Measurements from ENCODE around the gene CHRM4. TPM values are rescaled to one million over a fixed set of nuclear protein-coding genes. Genes with fewer than 3 reads are reported as not detected.

The CHRM4 gene
- total RNA-seq, 1 experiment from 2014 or later: 0.27 TPM

- TF ChIP-seq CTCF (IDR thresholded peaks at IDR 0.05; ENCODE audit: insufficient read depth in 1 of 2, low read depth in 1 of 2, low read length in 1 of 2, severe bottlenecking in 1 of 2, unreplicated experiment in 1 of 2): no peak
- peaks cover 19% of the 10 kb centered on the region for H3K4me1 Mint-ChIP-seq (ENCODE audit: low read depth, unreplicated experiment)
- Histone ChIP-seq H3K4me3 (ENCODE audit: low read depth, low read length) (peak overlapping the region; percentile 37), H3K36me3 (ENCODE audit: control insufficient read depth, insufficient read depth, low read length) (no peaks in the 10 kb centered on the region), H3K9me3 (no peaks in the 10 kb centered on the region), H3K4me1 (peaks cover 14% of the 10 kb centered on the region), H3K27me3 (replicated peaks; ENCODE audit: control insufficient read depth, insufficient read depth, low read length) (peaks cover 6% of the 10 kb centered on the region)
- H3K27me3 Mint-ChIP-seq (ENCODE audit: insufficient read depth, unreplicated experiment): peaks cover 12% of the 10 kb centered on the region
- ChIA-PET CTCF (interaction anchor here (0.6 to 1.0 kb wide), 6 partner anchors 19 to 330 kb away, joined by 3 to 8 read pairs (median 4); no protein-coding TSS in a partner anchor), POLR2A (interaction anchor here (0.8 kb wide), 1 partner anchor 146 kb away, joined by 3 read pairs; no protein-coding TSS in a partner anchor)
- H3K4me3 Mint-ChIP-seq (ENCODE audit: unreplicated experiment): peak overlapping the region; percentile 76
- DNase-seq: no peak
- intact Hi-C loops (cut with micrococcal nuclease; ENCODE audit: unreplicated experiment): loop anchor here (1.0 to 2.0 kb wide), 3 partner anchors 8 to 149 kb away; partner anchors contain the start of gene MDK
- H3K36me3 Mint-ChIP-seq (ENCODE audit: insufficient read depth, unreplicated experiment): peaks cover 31% of the 10 kb centered on the region
- H3K9me3 Mint-ChIP-seq (ENCODE audit: unreplicated experiment): no peaks in the 10 kb centered on the region
- BruUV-seq (replicated peaks): no TSS peak
- no peak overlapping the region for H3K27ac Mint-ChIP-seq (ENCODE audit: unreplicated experiment)
These were observed 2.7 kb downstream of the CHRM4 start for GRCh38 chr11:46388619-46389449.

DNA sequence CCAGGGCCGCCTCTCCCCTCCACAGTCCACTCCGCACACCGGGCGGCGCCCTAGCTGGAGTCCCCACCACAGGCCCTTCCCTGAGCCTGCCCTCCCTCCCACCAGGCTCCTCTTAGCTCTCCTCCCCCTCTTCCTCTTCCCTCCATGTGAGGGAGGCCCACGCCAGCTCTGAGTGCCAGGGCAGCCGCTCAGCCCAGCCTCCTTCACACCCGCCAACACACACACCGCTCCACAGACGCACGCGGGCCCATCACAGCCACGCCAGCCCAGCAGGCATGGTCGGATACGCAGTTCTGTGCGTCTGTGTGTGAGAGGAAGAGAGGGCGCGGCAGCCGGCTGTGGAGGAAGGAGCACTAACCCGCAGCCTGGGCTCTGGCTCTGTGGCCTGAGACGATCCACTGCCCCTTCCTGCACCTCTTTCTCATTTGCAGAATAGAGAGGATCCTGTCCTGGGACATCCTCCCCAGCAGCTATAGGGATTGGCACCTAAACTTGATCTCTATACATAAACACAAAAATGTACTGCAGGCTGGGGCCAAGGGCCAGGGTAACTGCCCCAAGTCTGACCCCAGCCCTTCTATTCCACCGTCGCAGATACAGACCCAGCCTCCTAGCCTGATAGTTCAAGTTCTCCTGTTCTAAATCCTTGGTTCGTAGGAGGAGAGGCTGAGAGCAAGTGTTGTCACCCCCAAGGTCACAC lies 3.5 kb downstream of the CHRM4 start:
- Histone ChIP-seq H3K27me3 (replicated peaks; ENCODE audit: control insufficient read depth, insufficient read depth, low read length) (peaks cover 6% of the 10 kb centered on the region), H3K4me1 (peaks cover 19% of the 10 kb centered on the region), H3K9me3 (no peaks in the 10 kb centered on the region), H3K36me3 (ENCODE audit: control insufficient read depth, insufficient read depth, low read length) (no peaks in the 10 kb centered on the region), H3K4me3 (ENCODE audit: low read depth, low read length) (no peak overlapping the region)
- ChIA-PET CTCF (interaction anchor here (0.7 to 1.0 kb wide), 4 partner anchors 19 to 149 kb away, joined by 3 to 4 read pairs (median 4); no protein-coding TSS in a partner anchor), POLR2A (interaction anchor here (0.8 kb wide), 1 partner anchor 145 kb away, joined by 3 read pairs; no protein-coding TSS in a partner anchor)
- TF ChIP-seq CTCF (IDR thresholded peaks at IDR 0.05; ENCODE audit: insufficient read depth in 1 of 2, low read depth in 1 of 2, low read length in 1 of 2, severe bottlenecking in 1 of 2, unreplicated experiment in 1 of 2): no peak
- no peak overlapping the region for H3K4me3 Mint-ChIP-seq (ENCODE audit: unreplicated experiment)
- intact Hi-C loops (cut with micrococcal nuclease; ENCODE audit: unreplicated experiment): loop anchor here (2.0 kb wide), 1 partner anchor 141 kb away; no protein-coding TSS in a partner anchor
- BruUV-seq (replicated peaks): no TSS peak
- H3K4me1 Mint-ChIP-seq (ENCODE audit: low read depth, unreplicated experiment): peaks cover 15% of the 10 kb centered on the region
- peaks cover 34% of the 10 kb centered on the region for H3K36me3 Mint-ChIP-seq (ENCODE audit: insufficient read depth, unreplicated experiment)
- H3K9me3 Mint-ChIP-seq (ENCODE audit: unreplicated experiment): no peaks in the 10 kb centered on the region
- peaks cover 12% of the 10 kb centered on the region for H3K27me3 Mint-ChIP-seq (ENCODE audit: insufficient read depth, unreplicated experiment)
- H3K27ac Mint-ChIP-seq (ENCODE audit: unreplicated experiment): no peak overlapping the region
- no peak for DNase-seq

GRCh38 chr11:46387456-46387855 lies 4.1 kb downstream of the CHRM4 start:
- peaks cover 6% of the 10 kb centered on the region for H3K27me3 ChIP-seq (replicated peaks; ENCODE audit: control insufficient read depth, insufficient read depth, low read length)
- no peak for DNase-seq
- no peaks in the 10 kb centered on the region for H3K36me3 ChIP-seq (ENCODE audit: control insufficient read depth, insufficient read depth, low read length)
- POLR2A ChIA-PET: no interaction called here
- H3K27me3 Mint-ChIP-seq (ENCODE audit: insufficient read depth, unreplicated experiment): peaks cover 12% of the 10 kb centered on the region
- peaks cover 19% of the 10 kb centered on the region for H3K4me1 ChIP-seq
- CTCF ChIA-PET: interaction anchor here (1.2 kb wide), 1 partner anchor 22 kb away, joined by 3 read pairs; no protein-coding TSS in a partner anchor
- no peaks in the 10 kb centered on the region for H3K9me3 ChIP-seq
- peaks cover 30% of the 10 kb centered on the region for H3K36me3 Mint-ChIP-seq (ENCODE audit: insufficient read depth, unreplicated experiment)
- intact Hi-C loops (cut with micrococcal nuclease; ENCODE audit: unreplicated experiment): no loop called here
- H3K4me1 Mint-ChIP-seq (ENCODE audit: low read depth, unreplicated experiment): peaks cover 10% of the 10 kb centered on the region
- no peak overlapping the region for H3K4me3 Mint-ChIP-seq (ENCODE audit: unreplicated experiment)
- no peak overlapping the region for H3K4me3 ChIP-seq (ENCODE audit: low read depth, low read length)
- no peak overlapping the region for H3K27ac Mint-ChIP-seq (ENCODE audit: unreplicated experiment)
- BruUV-seq (replicated peaks): no TSS peak
- TF ChIP-seq CTCF (IDR thresholded peaks at IDR 0.05; ENCODE audit: insufficient read depth in 1 of 2, low read depth in 1 of 2, low read length in 1 of 2, severe bottlenecking in 1 of 2, unreplicated experiment in 1 of 2): no peak
- H3K9me3 Mint-ChIP-seq (ENCODE audit: unreplicated experiment): no peaks in the 10 kb centered on the region

All from Caco-2 (cell line).